GM12801 (cell line): ENCODE measurements around the gene TASL.

Experiments
- TF ChIP-seq, protein P1 (sequence below): IDR thresholded peaks from one replicate; pipeline ENCODE4 v1.5.1; 2011; ENCODE audit warnings: control low read depth; ENCODE audit not compliant: insufficient read length; ENCODE audit errors: extremely low read depth

The TASL gene

GRCh38 chrX:30590368-30590767 lies 12.8 kb upstream of the TASL start:
- TF ChIP-seq, protein P1, sequence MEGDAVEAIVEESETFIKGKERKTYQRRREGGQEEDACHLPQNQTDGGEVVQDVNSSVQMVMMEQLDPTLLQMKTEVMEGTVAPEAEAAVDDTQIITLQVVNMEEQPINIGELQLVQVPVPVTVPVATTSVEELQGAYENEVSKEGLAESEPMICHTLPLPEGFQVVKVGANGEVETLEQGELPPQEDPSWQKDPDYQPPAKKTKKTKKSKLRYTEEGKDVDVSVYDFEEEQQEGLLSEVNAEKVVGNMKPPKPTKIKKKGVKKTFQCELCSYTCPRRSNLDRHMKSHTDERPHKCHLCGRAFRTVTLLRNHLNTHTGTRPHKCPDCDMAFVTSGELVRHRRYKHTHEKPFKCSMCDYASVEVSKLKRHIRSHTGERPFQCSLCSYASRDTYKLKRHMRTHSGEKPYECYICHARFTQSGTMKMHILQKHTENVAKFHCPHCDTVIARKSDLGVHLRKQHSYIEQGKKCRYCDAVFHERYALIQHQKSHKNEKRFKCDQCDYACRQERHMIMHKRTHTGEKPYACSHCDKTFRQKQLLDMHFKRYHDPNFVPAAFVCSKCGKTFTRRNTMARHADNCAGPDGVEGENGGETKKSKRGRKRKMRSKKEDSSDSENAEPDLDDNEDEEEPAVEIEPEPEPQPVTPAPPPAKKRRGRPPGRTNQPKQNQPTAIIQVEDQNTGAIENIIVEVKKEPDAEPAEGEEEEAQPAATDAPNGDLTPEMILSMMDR: no peak

DNA sequence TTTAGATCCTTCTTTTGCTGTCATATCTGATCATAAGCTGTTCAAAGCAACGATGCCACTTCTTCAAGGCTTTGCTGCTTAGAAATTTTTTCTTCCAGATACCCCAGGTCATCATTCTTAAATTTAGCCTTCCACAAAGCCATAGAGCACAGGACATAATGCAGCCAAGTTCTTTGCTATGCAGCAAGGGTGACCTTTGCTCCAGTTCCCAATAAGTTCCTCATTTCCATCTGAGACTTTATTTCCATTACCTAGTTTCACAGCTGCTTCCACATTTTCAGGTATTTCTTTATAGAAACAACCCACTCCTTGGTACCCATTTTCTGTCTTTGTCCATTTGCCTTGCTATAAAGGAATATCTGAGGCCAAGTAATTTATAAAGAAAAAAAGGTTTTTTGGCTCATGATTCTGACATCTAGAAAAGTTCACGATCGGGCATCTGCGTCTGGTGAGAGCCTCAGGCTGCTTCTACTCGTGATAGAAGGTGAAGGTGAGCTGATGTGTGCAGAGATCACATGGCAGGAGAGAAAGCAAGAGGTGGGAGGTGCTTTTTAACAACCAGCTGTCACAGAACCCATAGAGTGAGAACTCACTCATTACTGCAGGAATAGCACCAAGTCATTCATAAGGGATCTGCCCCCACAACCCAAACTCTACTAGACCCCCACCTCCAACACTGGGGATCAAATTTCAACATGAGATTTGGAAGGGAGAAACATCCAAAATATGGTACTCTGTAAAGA lies 11.8 kb upstream of the TASL start:
- TF ChIP-seq, protein P1: no peak

- TF ChIP-seq, protein P1: no peak
Observed at GRCh38 chrX:30586516-30586915, 8.9 kb upstream of the TASL start.

- TF ChIP-seq, protein P1: no peak
Observed at GRCh38 chrX:30582664-30583063, 5.1 kb upstream of the TASL start.

DNA sequence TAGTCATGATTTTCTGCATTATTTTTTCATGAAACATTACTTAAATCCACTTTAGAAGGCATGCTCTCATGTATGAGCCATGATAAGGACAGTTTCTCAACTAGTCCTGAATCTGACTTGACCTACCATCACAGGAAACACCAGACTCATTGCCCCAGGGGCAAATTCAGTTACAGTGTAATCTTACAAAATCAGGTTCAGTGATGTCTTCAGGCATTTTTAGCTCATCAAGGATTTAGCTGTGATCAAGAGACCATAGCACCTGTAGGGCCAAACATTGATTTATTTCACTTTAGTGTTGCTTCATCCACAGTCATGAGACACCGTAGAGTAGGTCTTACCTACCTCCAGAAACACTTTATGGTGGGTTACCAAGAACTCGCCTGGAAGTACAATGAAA lies 3.1 kb upstream of the TASL start:
- TF ChIP-seq, protein P1: no peak

GRCh38 chrX:30576881-30577280 lies 685 bp downstream of the TASL start:
- TF ChIP-seq, protein P1: no peak

DNA sequence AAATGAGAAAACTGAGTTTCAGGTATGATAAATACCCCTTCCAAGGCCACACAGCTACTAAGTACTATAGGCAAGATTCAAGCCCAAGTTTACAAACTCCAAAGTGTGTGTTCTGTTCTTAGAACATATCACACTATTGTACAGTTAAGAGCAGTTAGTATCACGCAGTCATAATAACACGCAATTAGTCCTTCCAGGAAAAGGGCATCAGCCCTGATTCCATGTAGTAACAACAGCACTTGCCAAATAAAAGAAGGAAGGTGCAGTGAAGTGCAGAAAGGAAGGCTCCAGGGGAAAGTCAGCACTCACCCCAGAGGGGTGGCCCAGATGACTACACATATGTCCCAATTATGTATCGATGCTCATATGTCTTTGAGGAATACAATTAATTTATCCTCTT lies 4.4 kb downstream of the TASL start:
- TF ChIP-seq, protein P1: no peak
